ENCODE measurements around the gene EXTL1. TPM values are rescaled to one million over a fixed set of nuclear protein-coding genes. Genes with fewer than 3 reads are reported as not detected.

EXTL1 gene
- total and polyA plus RNA-seq, 12 donors: 0.91 to 17.0 (median 7.0) TPM

DNA sequence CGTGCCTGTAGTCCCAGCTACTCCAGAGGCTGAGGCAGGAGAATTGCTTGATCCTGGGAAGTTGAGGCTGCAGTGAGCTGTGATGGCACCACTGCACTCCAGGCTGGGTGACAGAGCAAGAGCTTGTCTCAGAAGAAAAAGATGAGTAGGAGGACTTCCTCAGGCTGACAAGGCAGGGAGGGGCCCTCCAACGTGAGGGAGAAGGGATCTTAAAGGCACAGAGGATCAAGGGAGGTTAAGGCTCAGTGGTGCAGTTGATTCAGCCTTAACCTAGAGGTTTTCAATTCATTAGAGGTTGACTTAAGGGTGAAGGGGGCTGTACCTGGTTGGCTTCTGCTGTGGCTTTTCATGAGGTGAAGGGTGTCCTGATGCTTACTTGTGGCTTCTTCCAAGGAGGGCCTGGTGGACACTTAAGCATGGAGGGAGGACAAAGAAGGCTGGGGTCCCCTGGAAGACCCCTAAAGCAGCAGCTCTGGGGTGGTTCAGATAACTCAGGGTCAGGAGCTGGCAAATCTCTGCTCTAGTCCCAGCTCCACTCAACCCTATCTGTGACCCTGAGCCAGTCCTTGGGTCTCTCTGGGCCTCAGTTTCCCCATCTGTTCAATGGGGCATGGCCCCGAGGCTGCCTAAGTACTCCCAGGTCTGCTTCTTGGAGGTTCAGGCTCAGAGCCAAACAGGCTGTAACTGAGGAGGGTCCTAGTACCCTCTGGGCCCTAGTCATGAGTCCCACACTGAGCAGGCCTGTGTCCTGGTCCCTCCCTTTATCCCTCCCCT lies 6.3 kb downstream of the EXTL1 start:
- ATAC-seq (no peak), DNase-seq (no peak)
- TF ChIP-seq, protein P1, sequence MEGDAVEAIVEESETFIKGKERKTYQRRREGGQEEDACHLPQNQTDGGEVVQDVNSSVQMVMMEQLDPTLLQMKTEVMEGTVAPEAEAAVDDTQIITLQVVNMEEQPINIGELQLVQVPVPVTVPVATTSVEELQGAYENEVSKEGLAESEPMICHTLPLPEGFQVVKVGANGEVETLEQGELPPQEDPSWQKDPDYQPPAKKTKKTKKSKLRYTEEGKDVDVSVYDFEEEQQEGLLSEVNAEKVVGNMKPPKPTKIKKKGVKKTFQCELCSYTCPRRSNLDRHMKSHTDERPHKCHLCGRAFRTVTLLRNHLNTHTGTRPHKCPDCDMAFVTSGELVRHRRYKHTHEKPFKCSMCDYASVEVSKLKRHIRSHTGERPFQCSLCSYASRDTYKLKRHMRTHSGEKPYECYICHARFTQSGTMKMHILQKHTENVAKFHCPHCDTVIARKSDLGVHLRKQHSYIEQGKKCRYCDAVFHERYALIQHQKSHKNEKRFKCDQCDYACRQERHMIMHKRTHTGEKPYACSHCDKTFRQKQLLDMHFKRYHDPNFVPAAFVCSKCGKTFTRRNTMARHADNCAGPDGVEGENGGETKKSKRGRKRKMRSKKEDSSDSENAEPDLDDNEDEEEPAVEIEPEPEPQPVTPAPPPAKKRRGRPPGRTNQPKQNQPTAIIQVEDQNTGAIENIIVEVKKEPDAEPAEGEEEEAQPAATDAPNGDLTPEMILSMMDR (IDR thresholded peaks at IDR 0.05): no peak
- no peaks in the 10 kb centered on the region for H3K9me3 ChIP-seq
- H3K4me1 ChIP-seq: peaks cover 0 to 25% (median 8%) of the 10 kb centered on the region in 9 donors
- H3K4me3 ChIP-seq: no peak overlapping the region
- intact Hi-C loops (cut with DNase I): no loop called here
- 33 to 46% methylated on average over 3 of the region's 3 CpGs for WGBS, 2 donors
- no peaks in the 10 kb centered on the region for H3K27me3 ChIP-seq
- peaks cover 0 to 5% (median 0%) of the 10 kb centered on the region in 9 donors for H3K36me3 ChIP-seq
- H3K27ac ChIP-seq: no peak overlapping the region

- DNase-seq (no peak), ATAC-seq (no peak)
- peaks cover 0 to 5% (median 0%) of the 10 kb centered on the region in 9 donors for H3K36me3 ChIP-seq
- H3K27me3 ChIP-seq: no peaks in the 10 kb centered on the region
- H3K4me3 ChIP-seq: no peak overlapping the region
- H3K9me3 ChIP-seq: no peaks in the 10 kb centered on the region
- H3K27ac ChIP-seq: no peak overlapping the region
- intact Hi-C loops (cut with DNase I): no loop called here
- H3K4me1 ChIP-seq: peaks cover 0 to 19% (median 4%) of the 10 kb centered on the region in 9 donors
- WGBS, 2 donors: 70 to 85% methylated on average over 8 of the region's 8 CpGs
- TF ChIP-seq, protein P1 (IDR thresholded peaks at IDR 0.05): no peak
Measured at GRCh38 chr1:26028490-26028980, 7.0 kb downstream of the EXTL1 start.

GRCh38 chr1:26029054-26029863 lies 7.7 kb downstream of the EXTL1 start:
- H3K36me3 ChIP-seq: peaks cover 0 to 5% (median 0%) of the 10 kb centered on the region in 9 donors
- 76 to 77% methylated on average over 15 of the region's 15 CpGs for whole genome bisulfite sequencing, 2 donors
- H3K27me3 ChIP-seq: peaks cover 0 to 5% (median 0%) of the 10 kb centered on the region in 7 donors
- no peak for ATAC-seq
- H3K27ac ChIP-seq: no peak overlapping the region
- intact Hi-C loops (cut with DNase I): no loop called here
- no peak overlapping the region for H3K4me3 ChIP-seq
- TF ChIP-seq, protein P1 (IDR thresholded peaks at IDR 0.05): no peak
- no peaks in the 10 kb centered on the region for H3K9me3 ChIP-seq
- DNase-seq: no peak
- peaks cover 0 to 12% (median 4%) of the 10 kb centered on the region in 9 donors for H3K4me1 ChIP-seq

- no peaks in the 10 kb centered on the region for H3K9me3 ChIP-seq
- H3K27me3 ChIP-seq: peaks cover 0 to 11% (median 0%) of the 10 kb centered on the region in 7 donors
- peaks cover 0 to 5% (median 0%) of the 10 kb centered on the region in 9 donors for H3K36me3 ChIP-seq
- H3K4me3 ChIP-seq: no peak overlapping the region
- TF ChIP-seq, protein P1 (IDR thresholded peaks at IDR 0.05): no peak
- H3K4me1 ChIP-seq: peaks cover 5 to 14% (median 6%) of the 10 kb centered on the region in 9 donors
- ATAC-seq (no peak), DNase-seq (no peak)
- H3K27ac ChIP-seq: no peak overlapping the region
- intact Hi-C loops (cut with DNase I): loop anchor here in 1 of 10 donors (10.0 kb wide), 1 partner anchor 115 kb away; no protein-coding TSS in a partner anchor
- 84 to 85% methylated on average over 7 of the region's 7 CpGs for WGBS, 2 donors
Measured at GRCh38 chr1:26029864-26030481, 8.4 kb downstream of the EXTL1 start.

All from heart right ventricle (tissue), 16 donors.